ENCODE data around the gene ADAMTS18.
A peak's percentile ranks its signal among the peaks of the same experiment; 100 is the strongest.

ADAMTS18 gene

GRCh38 chr16:77376358-77376757, 58.5 kb downstream of the ADAMTS18 start:
- H3K9me3 Mint-ChIP-seq: peaks cover 3% of the 10 kb centered on the region
- no peak overlapping the region for H3K4me3 Mint-ChIP-seq
- no peak for TF ChIP-seq CTCF (IDR thresholded peaks at IDR 0.05; ENCODE audit: unreplicated experiment in 3 of 3)
- peaks cover 6% of the 10 kb centered on the region for H3K27me3 Mint-ChIP-seq (ENCODE audit: low read depth)
- H3K4me1 Mint-ChIP-seq: no peaks in the 10 kb centered on the region
- no peak overlapping the region for H3K27ac Mint-ChIP-seq
- H3K36me3 Mint-ChIP-seq (ENCODE audit: low read depth): no peaks in the 10 kb centered on the region

GRCh38 chr16:77375396-77375795, 59.4 kb downstream of the ADAMTS18 start:
- Mint-ChIP-seq H3K27me3 (ENCODE audit: low read depth) (peaks cover 6% of the 10 kb centered on the region), H3K4me1 (no peaks in the 10 kb centered on the region), H3K9me3 (peaks cover 8% of the 10 kb centered on the region), H3K36me3 (ENCODE audit: low read depth) (no peaks in the 10 kb centered on the region), H3K4me3 (no peak overlapping the region), H3K27ac (peak overlapping the region in 1 of 3 experiments; percentile 8)
- TF ChIP-seq CTCF (IDR thresholded peaks at IDR 0.05; ENCODE audit: unreplicated experiment in 3 of 3): no peak

- no peak for TF ChIP-seq CTCF (IDR thresholded peaks at IDR 0.05; ENCODE audit: unreplicated experiment in 3 of 3)
- Mint-ChIP-seq H3K4me3 (no peak overlapping the region), H3K9me3 (peaks cover 8% of the 10 kb centered on the region), H3K36me3 (ENCODE audit: low read depth) (no peaks in the 10 kb centered on the region), H3K4me1 (no peaks in the 10 kb centered on the region), H3K27me3 (ENCODE audit: low read depth) (peaks cover 6% of the 10 kb centered on the region), H3K27ac (peak overlapping the region; percentile 24 to 71 (median 63))
Observed at GRCh38 chr16:77374384-77374783, 60.5 kb downstream of the ADAMTS18 start.

- Mint-ChIP-seq H3K36me3 (ENCODE audit: low read depth) (no peaks in the 10 kb centered on the region), H3K4me1 (no peaks in the 10 kb centered on the region), H3K27ac (no peak overlapping the region), H3K4me3 (no peak overlapping the region), H3K27me3 (ENCODE audit: low read depth) (peaks cover 6% of the 10 kb centered on the region), H3K9me3 (peaks cover 8% of the 10 kb centered on the region)
- no peak for TF ChIP-seq CTCF (IDR thresholded peaks at IDR 0.05; ENCODE audit: unreplicated experiment in 3 of 3)
Observed at GRCh38 chr16:77373726-77374125, 61.1 kb downstream of the ADAMTS18 start.

GRCh38 chr16:77364770-77365169, 70.1 kb downstream of the ADAMTS18 start:
- Mint-ChIP-seq H3K4me1 (no peaks in the 10 kb centered on the region), H3K4me3 (no peak overlapping the region), H3K36me3 (ENCODE audit: low read depth) (no peaks in the 10 kb centered on the region), H3K27ac (no peak overlapping the region), H3K27me3 (ENCODE audit: low read depth) (no peaks in the 10 kb centered on the region), H3K9me3 (no peaks in the 10 kb centered on the region)
- TF ChIP-seq CTCF (IDR thresholded peaks at IDR 0.05; ENCODE audit: unreplicated experiment in 3 of 3): no peak

GRCh38 chr16:77359065-77359502, 75.8 kb downstream of the ADAMTS18 start:
- H3K27me3 Mint-ChIP-seq (ENCODE audit: low read depth): no peaks in the 10 kb centered on the region
- no peak overlapping the region for H3K4me3 Mint-ChIP-seq
- H3K9me3 Mint-ChIP-seq: no peaks in the 10 kb centered on the region
- no peaks in the 10 kb centered on the region for H3K36me3 Mint-ChIP-seq (ENCODE audit: low read depth)
- no peaks in the 10 kb centered on the region for H3K4me1 Mint-ChIP-seq
- H3K27ac Mint-ChIP-seq: no peak overlapping the region
- no peak for TF ChIP-seq CTCF (IDR thresholded peaks at IDR 0.05; ENCODE audit: unreplicated experiment in 3 of 3)
